ENCODE results near the gene CRYZL1. TPM values are rescaled to one million over a fixed set of nuclear protein-coding genes. Genes with fewer than 3 reads are reported as not detected.

Gene CRYZL1
- total and polyA plus RNA-seq, 2 of the 8 experiments (the other 6 are each of a cell fraction or from before 2014, with no cell fraction given) = 15.6 to 15.8 TPM

- Histone ChIP-seq H3K56ac (replicated peaks; ENCODE audit: insufficient read length, low read depth, low read length) (no peak overlapping the region), H3K14ac (ENCODE audit: insufficient read length) (no peak overlapping the region), H3K18ac (ENCODE audit: extremely low read depth, low read length) (no peak overlapping the region), H4K8ac (ENCODE audit: extremely low read depth, insufficient read depth, low read length) (no peak overlapping the region), H3K9ac (replicated peaks in 1 of 4; ENCODE audit: extremely low read depth in 1 of 4, low read depth in 3 of 4, low read length in 3 of 4) (no peak overlapping the region), H3K27me3 (replicated peaks in 1 of 4; ENCODE audit: control insufficient read depth in 3 of 4, extremely low read depth in 1 of 4, insufficient read depth in 3 of 4, low read length in 3 of 4) (no peaks in the 10 kb centered on the region), H4K5ac (ENCODE audit: insufficient read length, low read depth, low read length) (no peak overlapping the region), H3K4me3 (ENCODE audit: extremely low read depth in 1 of 4, insufficient read depth in 2 of 4, low read depth in 3 of 4, low read length in 4 of 4) (no peak overlapping the region), H3K27ac (ENCODE audit: low read depth, low read length) (no peak overlapping the region), H2BK15ac (ENCODE audit: low read length) (no peak overlapping the region), H2AK5ac (ENCODE audit: low read depth, low read length) (no peak overlapping the region), H3K9me3 (ENCODE audit: insufficient read depth in 2 of 2, low read depth in 1 of 2, low read length in 1 of 2) (no peaks in the 10 kb centered on the region), H2BK5ac (ENCODE audit: low read depth, low read length) (no peak overlapping the region), H3K4me1 (replicated peaks in 1 of 4; ENCODE audit: control insufficient read depth in 3 of 4, insufficient read depth in 4 of 4, low read length in 3 of 4) (no peaks in the 10 kb centered on the region), H3K23ac (ENCODE audit: insufficient read length) (no peak overlapping the region), H3K4ac (replicated peaks; ENCODE audit: insufficient read length, low read depth, low read length) (no peak overlapping the region), H2AFZ (ENCODE audit: low read length) (no peak overlapping the region), H4K91ac (replicated peaks; ENCODE audit: insufficient read length, low read length) (no peak overlapping the region), H2BK120ac (replicated peaks; ENCODE audit: low read depth, low read length) (no peak overlapping the region), H3K79me1 (ENCODE audit: low read depth, low read length) (no peaks in the 10 kb centered on the region), H3K79me2 (ENCODE audit: control insufficient read depth in 1 of 2, insufficient read depth in 2 of 2, low read length in 2 of 2) (peaks cover 13 to 70% of the 10 kb centered on the region in 2 experiments), H3K4me2 (ENCODE audit: insufficient read depth in 1 of 2, low read depth in 2 of 2, low read length in 2 of 2) (no peak overlapping the region), H4K20me1 (replicated peaks in 1 of 2; ENCODE audit: control insufficient read depth in 1 of 2, insufficient read depth in 2 of 2, low read length in 2 of 2) (peaks cover 17 to 18% of the 10 kb centered on the region in 2 experiments), H2BK20ac (ENCODE audit: low read length) (no peak overlapping the region), H2BK12ac (ENCODE audit: low read depth, low read length) (no peak overlapping the region), H3K23me2 (ENCODE audit: low read depth, low read length) (no peaks in the 10 kb centered on the region), H3K36me3 (ENCODE audit: control insufficient read depth in 2 of 4, insufficient read depth in 4 of 4, low read length in 3 of 4) (peaks cover 28 to 93% (median 67%) of the 10 kb centered on the region in 4 experiments)
- WGBS, 2 experiments (ENCODE audit: extremely low coverage in 1 of 2, insufficient coverage in 1 of 2, insufficient read length in 1 of 2, insufficient replicate concordance in 2 of 2, low coverage in 1 of 2, low lambda C conversion rate in 2 of 2, missing lambda C conversion rate in 1 of 2) = 88% methylated on average over 4 of the region's 4 CpGs; no CpG with 5 or more reads in 1 of the 2 experiments
- ChIA-PET CTCF (ENCODE audit: partially characterized antibody) (no interaction called here), POLR2A (ENCODE audit: partially characterized antibody) (interaction anchor here (0.6 to 7.4 kb wide), 3 partner anchors 16 to 135 kb away, joined by 3 to 64 read pairs (median 4); partner anchors contain the start of genes GART and SON)
- TF ChIP-seq, protein P1, sequence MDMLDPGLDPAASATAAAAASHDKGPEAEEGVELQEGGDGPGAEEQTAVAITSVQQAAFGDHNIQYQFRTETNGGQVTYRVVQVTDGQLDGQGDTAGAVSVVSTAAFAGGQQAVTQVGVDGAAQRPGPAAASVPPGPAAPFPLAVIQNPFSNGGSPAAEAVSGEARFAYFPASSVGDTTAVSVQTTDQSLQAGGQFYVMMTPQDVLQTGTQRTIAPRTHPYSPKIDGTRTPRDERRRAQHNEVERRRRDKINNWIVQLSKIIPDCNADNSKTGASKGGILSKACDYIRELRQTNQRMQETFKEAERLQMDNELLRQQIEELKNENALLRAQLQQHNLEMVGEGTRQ (IDR thresholded peaks at IDR 0.05; ENCODE audit: low read length) = no peak
- TF ChIP-seq SIN3A (conservative IDR thresholded peaks at IDR 0.05 in 1 of 2, IDR thresholded peaks at IDR 0.05 in 1 of 2; ENCODE audit: low read depth in 1 of 2, low read length in 2 of 2) (no peak), ASH2L (IDR thresholded peaks at IDR 0.05; ENCODE audit: low read length) (no peak), SIX5 (IDR thresholded peaks at IDR 0.05; ENCODE audit: low read depth, low read length) (no peak)
- no peak for DNase-seq (ENCODE audit: low read depth in 1 of 2, low spot score in 2 of 2)
- no peak for FAIRE-seq
Measured at GRCh38 chr21:33558777-33559421, 82.6 kb downstream of the CRYZL1 start.

All from H1 (cell line).